Breast epithelium (tissue), 3 donors: ENCODE measurements around the gene DNAJC28.

ENCODE experiments used
- POLR2A ChIP-seq: fragments of 450-650 bp; IDR thresholded peaks from one replicate; pipeline ENCODE4 v1.6.1; 2016; ENCODE audit warnings: antibody characterized with exemption, mild to moderate bottlenecking, moderate library complexity
- POLR2AphosphoS5 ChIP-seq, 3 donors: sonication (generic); formaldehyde crosslinking; IDR thresholded peaks; one replicate each; pipeline ENCODE4 v1.6.1; 2017; ENCODE audit warnings: antibody characterized with exemption in 3 of 3
- TF ChIP-seq, protein P1 (sequence below), 3 donors: fragments of 450-650 bp; IDR thresholded peaks; one replicate each; pipeline ENCODE4 v1.5.1; 2016 to 2017; ENCODE audit warnings: antibody characterized with exemption in 3 of 3, mild to moderate bottlenecking in 3 of 3, moderate library complexity in 3 of 3

GRCh38 chr21:33505833-33506232 is 14.3 kb upstream of the DNAJC28 start:
- TF ChIP-seq, protein P1, sequence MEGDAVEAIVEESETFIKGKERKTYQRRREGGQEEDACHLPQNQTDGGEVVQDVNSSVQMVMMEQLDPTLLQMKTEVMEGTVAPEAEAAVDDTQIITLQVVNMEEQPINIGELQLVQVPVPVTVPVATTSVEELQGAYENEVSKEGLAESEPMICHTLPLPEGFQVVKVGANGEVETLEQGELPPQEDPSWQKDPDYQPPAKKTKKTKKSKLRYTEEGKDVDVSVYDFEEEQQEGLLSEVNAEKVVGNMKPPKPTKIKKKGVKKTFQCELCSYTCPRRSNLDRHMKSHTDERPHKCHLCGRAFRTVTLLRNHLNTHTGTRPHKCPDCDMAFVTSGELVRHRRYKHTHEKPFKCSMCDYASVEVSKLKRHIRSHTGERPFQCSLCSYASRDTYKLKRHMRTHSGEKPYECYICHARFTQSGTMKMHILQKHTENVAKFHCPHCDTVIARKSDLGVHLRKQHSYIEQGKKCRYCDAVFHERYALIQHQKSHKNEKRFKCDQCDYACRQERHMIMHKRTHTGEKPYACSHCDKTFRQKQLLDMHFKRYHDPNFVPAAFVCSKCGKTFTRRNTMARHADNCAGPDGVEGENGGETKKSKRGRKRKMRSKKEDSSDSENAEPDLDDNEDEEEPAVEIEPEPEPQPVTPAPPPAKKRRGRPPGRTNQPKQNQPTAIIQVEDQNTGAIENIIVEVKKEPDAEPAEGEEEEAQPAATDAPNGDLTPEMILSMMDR (IDR thresholded peaks at IDR 0.05): no peak
- TF ChIP-seq POLR2A (no peak), POLR2AphosphoS5 (IDR thresholded peaks at IDR 0.05) (no peak)
